Cardiac fibroblast (primary cell): ENCODE results near the gene MAN1A1.

Source experiments
- DNase-seq, 2 donors: peaks; one replicate each; pipeline versions ENCODE4 v3.0.0 to v3.0.0-alpha.2; 2010; ENCODE audit warnings: low read depth in 2 of 2
- H3K4me3 ChIP-seq, 2 donors: replicated peaks in 1 of 2; 1 replicate in 1 of 2; 2 replicates in 1 of 2; pipeline ENCODE4 v1.5.1; 2011; ENCODE audit warnings: low read depth in 2 of 2, low read length in 2 of 2, mild to moderate bottlenecking in 2 of 2, moderate library complexity in 1 of 2
- TF ChIP-seq, protein P1 (sequence below): IDR thresholded peaks from one replicate; pipeline ENCODE4 v1.5.1; 2011; ENCODE audit warnings: low read depth, mild to moderate bottlenecking, low read length, inconsistent platforms

MAN1A1 gene

DNA sequence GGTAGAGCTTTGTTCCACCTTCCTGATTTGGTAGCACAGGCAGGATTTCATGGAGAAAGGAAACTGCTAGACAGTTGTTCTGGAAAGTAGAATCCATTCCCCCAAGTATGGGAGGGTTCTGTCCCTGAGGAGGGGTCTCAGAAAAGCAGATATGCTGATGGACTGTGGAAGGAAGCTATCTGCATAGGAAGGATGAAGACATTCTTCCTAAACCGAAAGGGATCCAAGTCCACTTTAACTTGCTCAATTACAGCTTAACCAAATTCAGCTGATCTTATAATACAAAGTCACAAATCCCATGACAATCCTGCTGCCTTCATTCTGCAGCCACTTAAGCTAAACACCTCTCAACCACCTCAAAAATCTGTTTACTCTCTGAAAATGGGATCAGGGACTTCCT, 2.6 kb downstream of the MAN1A1 start:
- peak overlapping the region in 1 of 2 donors; percentile 95 for H3K4me3 ChIP-seq
- no peak for DNase-seq
- TF ChIP-seq, protein P1, sequence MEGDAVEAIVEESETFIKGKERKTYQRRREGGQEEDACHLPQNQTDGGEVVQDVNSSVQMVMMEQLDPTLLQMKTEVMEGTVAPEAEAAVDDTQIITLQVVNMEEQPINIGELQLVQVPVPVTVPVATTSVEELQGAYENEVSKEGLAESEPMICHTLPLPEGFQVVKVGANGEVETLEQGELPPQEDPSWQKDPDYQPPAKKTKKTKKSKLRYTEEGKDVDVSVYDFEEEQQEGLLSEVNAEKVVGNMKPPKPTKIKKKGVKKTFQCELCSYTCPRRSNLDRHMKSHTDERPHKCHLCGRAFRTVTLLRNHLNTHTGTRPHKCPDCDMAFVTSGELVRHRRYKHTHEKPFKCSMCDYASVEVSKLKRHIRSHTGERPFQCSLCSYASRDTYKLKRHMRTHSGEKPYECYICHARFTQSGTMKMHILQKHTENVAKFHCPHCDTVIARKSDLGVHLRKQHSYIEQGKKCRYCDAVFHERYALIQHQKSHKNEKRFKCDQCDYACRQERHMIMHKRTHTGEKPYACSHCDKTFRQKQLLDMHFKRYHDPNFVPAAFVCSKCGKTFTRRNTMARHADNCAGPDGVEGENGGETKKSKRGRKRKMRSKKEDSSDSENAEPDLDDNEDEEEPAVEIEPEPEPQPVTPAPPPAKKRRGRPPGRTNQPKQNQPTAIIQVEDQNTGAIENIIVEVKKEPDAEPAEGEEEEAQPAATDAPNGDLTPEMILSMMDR, result no peak

DNA sequence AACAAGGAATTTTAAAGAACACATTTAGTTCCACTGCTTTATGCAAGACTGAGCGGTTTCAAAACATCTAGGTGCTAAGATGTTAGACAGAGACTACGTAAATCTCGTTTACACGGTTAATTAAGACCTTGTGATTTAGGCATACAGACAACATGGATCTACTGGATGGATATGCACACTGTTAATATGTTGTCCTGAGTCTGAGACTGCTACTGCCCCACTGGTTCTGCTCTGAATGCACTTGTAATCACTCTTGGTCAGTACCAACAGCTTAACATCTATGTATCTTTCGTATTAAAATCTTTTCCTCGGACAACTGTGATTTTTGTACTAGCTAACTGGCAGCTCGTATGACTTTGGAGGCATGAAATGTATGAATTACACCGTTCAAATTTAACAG, 3.1 kb downstream of the MAN1A1 start:
- peak overlapping the region in 1 of 2 donors; percentile 95 for H3K4me3 ChIP-seq
- no peak for DNase-seq
- TF ChIP-seq, protein P1, result no peak

DNA sequence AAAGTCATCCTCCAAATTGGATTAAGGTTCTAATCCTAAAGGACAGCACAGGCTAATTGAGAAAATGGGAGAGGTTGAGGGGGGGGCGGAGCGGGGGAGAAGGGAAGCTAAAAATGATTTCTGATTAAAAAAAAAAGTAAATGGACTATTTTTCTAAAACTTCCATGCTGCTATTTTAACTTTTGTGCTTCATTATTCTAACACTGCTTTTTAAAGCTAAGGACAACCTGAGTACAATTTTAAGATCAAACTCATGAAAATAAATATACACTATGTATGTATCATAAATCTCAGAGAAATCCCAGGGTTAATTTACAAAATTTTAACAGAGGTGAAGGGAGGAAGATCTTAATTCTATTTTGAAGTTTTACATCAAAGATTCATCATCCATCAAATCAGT, 4.4 kb downstream of the MAN1A1 start:
- DNase-seq, result no peak
- no peak overlapping the region for H3K4me3 ChIP-seq
- TF ChIP-seq, protein P1, result no peak

DNA sequence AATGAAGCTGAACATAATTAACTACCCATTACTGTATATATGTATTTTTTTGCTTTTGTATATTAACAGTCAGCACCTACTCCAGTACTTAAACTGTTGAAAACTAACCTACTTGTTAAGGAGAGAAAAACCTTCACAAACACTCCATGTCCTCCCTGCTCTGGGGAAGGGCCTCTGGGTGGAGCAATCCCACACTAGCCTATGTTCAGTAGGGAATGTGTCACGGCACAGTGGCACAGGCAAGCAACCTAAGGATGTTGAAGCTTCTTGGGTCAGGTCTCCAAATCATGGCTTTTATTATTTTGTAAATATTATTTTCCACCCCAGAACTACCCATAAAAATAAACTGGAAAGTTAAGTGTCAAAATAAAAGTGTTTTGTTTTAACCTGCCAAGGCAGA, 5.3 kb downstream of the MAN1A1 start:
- no peak overlapping the region for H3K4me3 ChIP-seq
- TF ChIP-seq, protein P1, result no peak

DNA sequence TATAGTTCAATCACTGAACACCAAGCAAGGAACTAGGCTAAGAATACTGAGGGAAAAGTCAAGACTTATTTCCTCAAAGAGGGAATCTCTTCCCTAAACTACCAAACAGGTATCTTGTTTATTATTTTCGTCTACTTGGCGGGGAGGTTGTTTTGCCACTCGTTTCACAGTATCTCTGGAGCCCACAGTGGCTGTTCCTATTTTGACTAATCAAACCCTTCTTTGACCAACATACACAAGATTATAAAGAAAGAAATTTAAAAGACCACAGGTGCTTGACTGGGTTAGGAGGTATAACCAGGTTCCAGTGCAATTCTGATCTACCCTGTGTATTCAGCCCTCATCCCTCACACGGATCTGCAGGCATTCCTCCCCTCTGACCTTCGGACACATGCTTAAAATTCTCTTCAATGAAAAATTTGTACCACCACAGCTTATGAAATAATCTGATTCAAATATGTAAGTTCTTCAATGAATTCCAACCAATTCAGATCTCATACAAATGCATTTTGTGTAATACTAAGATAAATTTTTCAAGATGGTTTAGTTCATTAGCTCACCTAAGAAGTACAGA, 5.9 kb downstream of the MAN1A1 start:
- TF ChIP-seq, protein P1, result no peak
- H3K4me3 ChIP-seq, result no peak overlapping the region
- DNase-seq, result no peak

More for the DNA sequence above, 5.3 kb downstream of the MAN1A1 start:
- DNase-seq, result no peak

DNA sequence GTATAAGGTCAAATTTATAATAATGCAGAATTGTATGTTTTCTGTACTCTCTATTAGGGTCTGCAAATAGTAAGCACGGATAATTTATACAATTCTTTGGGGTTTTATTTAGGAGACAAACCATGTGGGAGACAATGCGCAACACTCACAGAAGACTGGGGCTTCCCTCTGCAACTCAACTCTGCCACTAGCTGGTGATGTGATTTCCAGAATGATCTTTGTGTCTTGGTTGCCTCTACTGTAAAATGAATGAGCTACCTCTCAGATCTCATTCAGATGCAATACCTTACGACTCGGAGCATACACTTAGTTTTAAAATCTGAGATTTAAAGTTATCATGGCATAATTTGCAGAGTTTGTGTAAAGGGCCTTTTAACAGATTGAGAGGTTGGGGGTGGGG, 6.4 kb downstream of the MAN1A1 start:
- H3K4me3 ChIP-seq, result no peak overlapping the region
- TF ChIP-seq, protein P1, result no peak
- DNase-seq, result no peak

DNA sequence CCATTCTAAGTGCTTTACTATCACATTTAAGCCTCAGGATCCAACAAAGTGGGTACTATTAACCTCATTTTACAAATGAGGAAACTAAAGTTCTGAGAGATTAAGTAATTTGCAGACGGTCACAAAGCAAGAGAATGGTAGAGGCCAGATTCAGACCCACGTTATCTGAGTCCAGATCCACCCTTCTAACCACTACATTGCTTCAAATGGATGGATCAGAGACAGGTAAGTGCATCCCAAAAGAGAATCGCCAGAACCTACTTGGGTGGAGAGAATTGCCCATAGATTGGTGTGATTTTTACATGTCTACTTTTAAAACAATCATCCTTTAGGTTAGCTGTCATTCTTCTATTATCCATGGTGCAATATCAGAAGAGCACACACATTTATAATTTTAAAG, 7.1 kb downstream of the MAN1A1 start:
- TF ChIP-seq, protein P1, result no peak
- H3K4me3 ChIP-seq, result no peak overlapping the region
- DNase-seq, result no peak
